Neuronal stem cell (in vitro differentiated cells): ENCODE measurements around the gene RNF213.

Source experiments
- DNase-seq: peaks from one replicate; pipeline ENCODE4 v3.0.0-alpha.2; 2013; ENCODE audit warnings: low spot score
- H2AFZ ChIP-seq: one replicate; pipeline ENCODE4 v1.6.1; 2013; ENCODE audit warnings: mild to moderate bottlenecking, low read length, inconsistent platforms
- H2AK5ac ChIP-seq: 2 replicates; pipeline ENCODE4 v1.6.1; 2013; ENCODE audit warnings: low read depth, mild to moderate bottlenecking, inconsistent platforms, low read length, moderate library complexity, mixed read lengths
- H2BK120ac ChIP-seq: 2 replicates; pipeline ENCODE4 v1.6.1; 2013; ENCODE audit warnings: low read depth, mild to moderate bottlenecking, inconsistent platforms, low read length, moderate library complexity, mixed read lengths
- H2BK12ac ChIP-seq: one replicate; pipeline ENCODE4 v1.6.1; 2013; ENCODE audit warnings: low read length, inconsistent platforms
- H2BK15ac ChIP-seq: 2 replicates; pipeline ENCODE4 v1.6.1; 2013; ENCODE audit warnings: mild to moderate bottlenecking, low read length, inconsistent platforms, mixed read lengths
- H2BK5ac ChIP-seq: one replicate; pipeline ENCODE4 v1.6.1; 2013; ENCODE audit warnings: inconsistent platforms, mild to moderate bottlenecking, low read length, moderate library complexity
- H3K14ac ChIP-seq: one replicate; pipeline ENCODE4 v1.6.1; 2013; ENCODE audit warnings: low read length, inconsistent platforms
- H3K18ac ChIP-seq: 2 replicates; pipeline ENCODE4 v1.6.1; 2013; ENCODE audit warnings: low read length, inconsistent platforms
- H3K23ac ChIP-seq: 2 replicates; pipeline ENCODE4 v1.6.1; 2013; ENCODE audit warnings: low read depth, mild to moderate bottlenecking, mixed read lengths, low read length, inconsistent platforms; ENCODE audit not compliant: poor library complexity
- H3K27ac ChIP-seq: replicated peaks from 3 replicates; pipeline ENCODE4 v1.5.1; 2013; ENCODE audit warnings: low read length, inconsistent platforms
- H3K27me3 ChIP-seq, 3 experiments: 2 replicates each; pipeline ENCODE4 v1.6.1; 2013; ENCODE audit warnings: low read length in 3 of 3, mild to moderate bottlenecking in 2 of 3, inconsistent platforms in 1 of 3, low read depth in 1 of 3, mixed read lengths in 1 of 3, moderate library complexity in 1 of 3; ENCODE audit not compliant: control insufficient read depth in 3 of 3, insufficient read depth in 3 of 3
- H3K36me3 ChIP-seq, 2 donors: replicated peaks in 1 of 2; 2 replicates each; pipeline ENCODE4 v1.6.1; 2013; ENCODE audit warnings: low read length in 2 of 2; ENCODE audit not compliant: control insufficient read depth in 2 of 2, insufficient read depth in 2 of 2
- H3K4ac ChIP-seq: 2 replicates; pipeline ENCODE4 v1.6.1; 2013; ENCODE audit warnings: inconsistent platforms, mild to moderate bottlenecking, low read length, moderate library complexity
- H3K4me1 ChIP-seq, 2 donors: 1 replicate in 1 of 2; 2 replicates in 1 of 2; pipeline ENCODE4 v1.6.1; 2013; ENCODE audit warnings: low read length in 2 of 2, low read depth in 1 of 2; ENCODE audit not compliant: control insufficient read depth in 2 of 2, insufficient read depth in 1 of 2
- H3K4me2 ChIP-seq: one replicate; pipeline ENCODE4 v1.6.1; 2013; ENCODE audit warnings: mild to moderate bottlenecking, low read length, inconsistent platforms; ENCODE audit not compliant: insufficient read depth, poor library complexity, severe bottlenecking
- H3K4me3 ChIP-seq, 2 donors: 2 replicates each; pipeline ENCODE4 v1.5.1; 2013; ENCODE audit warnings: low read length in 2 of 2, mild to moderate bottlenecking in 2 of 2, inconsistent platforms in 1 of 2, moderate library complexity in 1 of 2
- H3K79me1 ChIP-seq: one replicate; pipeline ENCODE4 v1.6.1; 2013; ENCODE audit warnings: low read depth, mild to moderate bottlenecking, inconsistent platforms, low read length, moderate library complexity
- H3K9ac ChIP-seq: one replicate; pipeline ENCODE4 v1.6.1; 2013; ENCODE audit warnings: mild to moderate bottlenecking, low read depth, low read length, inconsistent platforms; ENCODE audit not compliant: poor library complexity
- H3K9me3 ChIP-seq, 2 donors: replicated peaks in 1 of 2; 2 replicates each; pipeline versions ENCODE3 to v1.6.1; 2013; ENCODE audit warnings: low read length in 2 of 2, mild to moderate bottlenecking in 2 of 2, inconsistent platforms in 1 of 2, low read depth in 1 of 2, mixed read lengths in 1 of 2, moderate library complexity in 1 of 2; ENCODE audit not compliant: control insufficient read depth in 2 of 2, insufficient read depth in 1 of 2
- H4K8ac ChIP-seq: one replicate; pipeline ENCODE4 v1.6.1; 2013; ENCODE audit warnings: low read depth, mild to moderate bottlenecking, inconsistent platforms, low read length, moderate library complexity
- H4K91ac ChIP-seq: one replicate; pipeline ENCODE4 v1.6.1; 2013; ENCODE audit warnings: low read length, low read depth, mild to moderate bottlenecking, inconsistent platforms; ENCODE audit not compliant: poor library complexity
- WGBS, 2 donors: extraction: QIAGEN DNeasy Blood & Tissue Kit; methylation state at CpG; one replicate each; pipeline ENCODE4 v1.1.7; 2013; ENCODE audit warnings: missing lambda C conversion rate in 2 of 2, mixed read lengths in 1 of 2; ENCODE audit not compliant: insufficient read length in 2 of 2, insufficient replicate concordance in 1 of 2; ENCODE audit errors: extremely low coverage in 2 of 2; 5-methylcytosine and 5-hydroxymethylcytosine counted together

RNF213 gene

DNA sequence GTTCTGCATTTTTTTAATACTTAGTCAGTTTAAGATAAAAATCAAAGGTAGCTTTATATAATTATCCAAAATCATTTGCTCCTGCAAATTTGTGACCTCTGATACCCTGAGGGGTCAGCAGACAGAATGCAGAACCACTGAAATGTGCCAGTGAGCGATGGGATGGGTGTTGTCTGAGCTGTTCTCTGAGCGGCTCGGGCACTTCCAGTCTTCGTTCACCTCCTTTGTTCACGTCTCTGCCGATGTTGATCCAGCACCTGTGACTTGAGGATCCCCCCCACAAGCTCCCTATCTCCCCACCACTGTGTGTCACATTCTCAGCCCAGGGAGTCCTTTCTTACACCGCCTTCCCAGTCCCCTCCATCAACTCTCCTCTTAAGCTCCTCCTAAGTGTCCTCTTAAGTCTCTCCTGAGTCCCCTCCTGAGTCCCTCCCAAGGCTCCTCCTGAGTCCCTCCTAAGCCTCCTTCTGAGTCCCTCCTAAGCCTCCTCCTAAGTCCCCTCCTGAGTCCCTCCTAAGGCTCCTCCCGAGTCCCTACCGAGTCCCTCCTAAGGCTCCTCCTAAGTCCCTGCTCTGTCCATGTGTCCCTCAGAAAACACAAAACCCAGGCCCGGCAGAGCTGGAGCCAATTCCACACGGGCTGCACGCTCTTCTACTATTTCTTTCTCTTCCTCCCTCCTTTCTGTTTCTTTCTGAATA, 47.5 kb downstream of the RNF213 start:
- no peak for DNase-seq

DNA sequence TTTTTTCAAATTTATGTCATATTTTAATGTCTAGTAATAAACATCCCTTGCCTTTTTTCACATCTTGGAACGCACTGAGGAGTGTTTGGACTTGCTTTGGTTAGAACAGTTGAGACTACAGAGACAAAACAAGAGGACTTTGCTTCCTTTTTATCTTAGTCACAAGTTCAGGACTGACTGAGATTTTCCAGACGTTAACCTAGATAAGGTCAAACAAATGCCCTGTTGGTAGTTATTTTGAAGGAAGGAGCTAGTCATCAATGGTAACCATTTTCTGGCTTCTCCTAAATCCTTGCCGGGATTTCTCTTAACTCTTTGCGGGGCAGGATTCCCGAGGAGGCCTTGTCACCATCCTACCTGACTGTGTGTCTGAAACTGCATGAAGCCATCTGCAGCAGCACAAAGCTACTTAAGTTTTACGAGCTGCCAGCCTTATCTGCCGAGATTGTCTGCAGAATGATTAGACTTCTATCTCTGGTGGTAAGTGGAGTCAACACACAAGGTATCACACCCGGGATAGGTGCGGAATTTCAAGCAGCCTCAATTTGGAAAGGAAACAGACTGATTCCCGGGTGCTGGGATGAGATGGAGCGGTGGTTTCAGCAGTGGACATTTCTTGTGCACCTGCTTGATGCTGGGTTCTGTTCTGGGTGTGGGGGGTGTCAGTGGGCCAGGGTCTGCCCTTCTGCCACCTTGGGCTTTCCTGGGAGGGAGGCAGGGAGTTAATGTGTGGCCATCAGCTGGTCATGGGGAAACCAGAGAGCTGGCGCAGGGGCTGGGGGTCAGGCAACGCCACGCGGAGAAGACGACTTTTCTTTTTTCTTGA, 48.3 kb downstream of the RNF213 start:
- H3K4me3 ChIP-seq, result no peak overlapping the region
- no peak overlapping the region for H3K9ac ChIP-seq
- no peak overlapping the region for H2AK5ac ChIP-seq
- H3K23ac ChIP-seq, result no peak overlapping the region
- no peak overlapping the region for H2AFZ ChIP-seq
- DNase-seq, result no peak
- H2BK5ac ChIP-seq, result no peak overlapping the region
- H3K4me2 ChIP-seq, result no peak overlapping the region
- no peaks in the 10 kb centered on the region for H3K27me3 ChIP-seq
- H3K9me3 ChIP-seq, result peaks cover 6 to 11% of the 10 kb centered on the region in 2 donors
- no peaks in the 10 kb centered on the region for H3K79me1 ChIP-seq
- WGBS, 2 donors, result no CpG with 5 or more reads among the region's 16 CpGs
- H3K36me3 ChIP-seq, result peaks cover 22 to 61% of the 10 kb centered on the region in 2 donors
- H3K18ac ChIP-seq, result no peak overlapping the region
- no peak overlapping the region for H3K27ac ChIP-seq
- H2BK15ac ChIP-seq, result no peak overlapping the region
- H3K14ac ChIP-seq, result no peak overlapping the region
- no peak overlapping the region for H2BK120ac ChIP-seq
- no peak overlapping the region for H3K4ac ChIP-seq
- H4K8ac ChIP-seq, result no peak overlapping the region
- no peak overlapping the region for H4K91ac ChIP-seq
- no peak overlapping the region for H2BK12ac ChIP-seq
- H3K4me1 ChIP-seq, result no peaks in the 10 kb centered on the region

More for the DNA sequence above, 47.5 kb downstream of the RNF213 start:
- H3K36me3 ChIP-seq, result peaks cover 20 to 65% of the 10 kb centered on the region in 2 donors
- H3K9ac ChIP-seq, result no peak overlapping the region
- H3K18ac ChIP-seq, result no peak overlapping the region
- no peaks in the 10 kb centered on the region for H3K79me1 ChIP-seq
- H3K27ac ChIP-seq, result no peak overlapping the region
- no peaks in the 10 kb centered on the region for H3K4me1 ChIP-seq
- H3K14ac ChIP-seq, result no peak overlapping the region
- H3K4me2 ChIP-seq, result no peak overlapping the region
- no peak overlapping the region for H4K91ac ChIP-seq
- no peak overlapping the region for H2BK5ac ChIP-seq
- peaks cover 7 to 18% of the 10 kb centered on the region in 2 donors for H3K9me3 ChIP-seq
- no peak overlapping the region for H3K4ac ChIP-seq
- no peak overlapping the region for H3K23ac ChIP-seq
- H4K8ac ChIP-seq, result no peak overlapping the region
- WGBS, 2 donors, result no CpG with 5 or more reads among the region's 12 CpGs
- H3K27me3 ChIP-seq, result no peaks in the 10 kb centered on the region
- no peak overlapping the region for H2AK5ac ChIP-seq
- no peak overlapping the region for H2BK15ac ChIP-seq
- H2BK12ac ChIP-seq, result no peak overlapping the region
- H2BK120ac ChIP-seq, result no peak overlapping the region
- H3K4me3 ChIP-seq, result no peak overlapping the region
- no peak overlapping the region for H2AFZ ChIP-seq

- no peaks in the 10 kb centered on the region for H3K27me3 ChIP-seq
- no peak overlapping the region for H2BK120ac ChIP-seq
- H2AFZ ChIP-seq, result no peak overlapping the region
- no peak overlapping the region for H4K91ac ChIP-seq
- no peak for DNase-seq
- H4K8ac ChIP-seq, result no peak overlapping the region
- H3K14ac ChIP-seq, result no peak overlapping the region
- H3K9me3 ChIP-seq, result peaks cover 0 to 4% of the 10 kb centered on the region in 2 donors
- H3K4ac ChIP-seq, result peak overlapping the region; percentile 93
- no peak overlapping the region for H2BK12ac ChIP-seq
- H3K4me3 ChIP-seq, result no peak overlapping the region
- H2AK5ac ChIP-seq, result no peak overlapping the region
- no peak overlapping the region for H2BK5ac ChIP-seq
- H3K9ac ChIP-seq, result no peak overlapping the region
- no CpG with 5 or more reads among the region's 22 CpGs for WGBS, 2 donors
- H3K4me1 ChIP-seq, result no peaks in the 10 kb centered on the region
- peak overlapping the region; percentile 65 for H3K23ac ChIP-seq
- no peak overlapping the region for H3K4me2 ChIP-seq
- peaks cover 14 to 48% of the 10 kb centered on the region in 2 donors for H3K36me3 ChIP-seq
- no peak overlapping the region for H2BK15ac ChIP-seq
- no peaks in the 10 kb centered on the region for H3K79me1 ChIP-seq
- peak overlapping the region; percentile 17 for H3K18ac ChIP-seq
- H3K27ac ChIP-seq, result no peak overlapping the region
These were observed 50.7 kb downstream of the RNF213 start for GRCh38 chr17:80311216-80311827.

DNA sequence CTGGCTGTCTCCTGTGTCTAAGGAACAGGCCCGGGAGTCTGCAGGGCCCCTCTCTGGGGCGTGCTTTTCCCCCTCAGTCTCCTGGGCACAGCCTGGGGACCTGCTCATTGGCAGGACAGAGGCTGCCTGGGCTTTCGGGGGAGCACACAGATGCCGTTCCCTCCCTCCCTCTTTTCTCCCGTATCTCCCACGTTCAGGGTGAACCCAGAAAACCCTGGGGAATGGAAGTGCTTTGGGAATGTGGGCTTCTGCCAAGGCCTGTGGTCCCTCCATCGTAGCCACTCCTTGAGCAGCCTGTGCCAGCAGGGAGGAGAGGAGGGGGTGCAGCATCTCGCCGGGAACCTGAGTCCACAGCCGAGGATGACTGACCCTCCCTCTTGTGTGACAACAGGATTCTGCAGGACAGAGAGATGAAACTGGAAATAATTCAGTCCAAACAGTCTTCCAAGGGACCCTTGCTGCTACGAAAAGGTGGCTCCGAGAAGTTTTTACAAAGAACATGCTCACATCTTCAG, 52.0 kb downstream of the RNF213 start:
- no peak overlapping the region for H2BK5ac ChIP-seq
- H3K4ac ChIP-seq, result no peak overlapping the region
- H4K91ac ChIP-seq, result no peak overlapping the region
- H3K27me3 ChIP-seq, result no peaks in the 10 kb centered on the region
- WGBS, 2 donors, result no CpG with 5 or more reads among the region's 12 CpGs
- no peak overlapping the region for H2BK120ac ChIP-seq
- no peak for DNase-seq
- no peak overlapping the region for H3K18ac ChIP-seq
- no peak overlapping the region for H3K4me2 ChIP-seq
- no peak overlapping the region for H2BK15ac ChIP-seq
- peaks cover 23 to 52% of the 10 kb centered on the region in 2 donors for H3K36me3 ChIP-seq
- H3K79me1 ChIP-seq, result no peaks in the 10 kb centered on the region
- H2AK5ac ChIP-seq, result no peak overlapping the region
- peaks cover 0 to 6% of the 10 kb centered on the region in 2 donors for H3K9me3 ChIP-seq
- H3K14ac ChIP-seq, result no peak overlapping the region
- H4K8ac ChIP-seq, result no peak overlapping the region
- H3K4me1 ChIP-seq, result no peaks in the 10 kb centered on the region
- H3K9ac ChIP-seq, result no peak overlapping the region
- H3K23ac ChIP-seq, result peak overlapping the region; percentile 37
- no peak overlapping the region for H2AFZ ChIP-seq
- H3K27ac ChIP-seq, result no peak overlapping the region
- no peak overlapping the region for H3K4me3 ChIP-seq
- H2BK12ac ChIP-seq, result no peak overlapping the region
